ENCODE data around the gene MEGF10. TPM values are rescaled to one million over a fixed set of nuclear protein-coding genes. Genes with fewer than 3 reads are reported as not detected.

Gene MEGF10
- total RNA-seq, 4 donors from 2014 or later, result 0.50 to 2.9 (median 0.95) TPM

DNA sequence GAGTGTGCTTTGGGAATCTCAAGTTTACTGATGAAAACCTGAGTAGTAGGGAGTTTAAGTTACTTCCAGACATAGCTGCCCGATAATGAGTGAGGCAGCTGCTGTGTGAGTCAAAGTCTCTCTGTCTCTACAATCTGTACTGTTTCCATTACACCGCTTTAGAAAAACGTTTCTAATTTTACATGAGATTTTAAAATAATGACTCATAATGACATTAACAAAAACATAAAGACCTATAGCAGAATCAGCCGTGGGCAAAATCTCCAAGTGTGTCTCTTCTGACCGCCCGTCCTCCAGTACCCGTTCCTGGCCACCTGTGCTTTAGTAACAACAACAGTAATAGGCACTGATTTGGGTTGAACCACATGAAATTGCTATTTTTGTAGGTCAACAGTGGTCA, 157.2 kb downstream of the MEGF10 start:
- TF ChIP-seq POLR2AphosphoS5 (IDR thresholded peaks at IDR 0.05) (no peak), EP300 (IDR thresholded peaks at IDR 0.05) (no peak), POLR2A (IDR thresholded peaks at IDR 0.05; ENCODE audit: low read depth) (no peak)
- TF ChIP-seq, protein P1, sequence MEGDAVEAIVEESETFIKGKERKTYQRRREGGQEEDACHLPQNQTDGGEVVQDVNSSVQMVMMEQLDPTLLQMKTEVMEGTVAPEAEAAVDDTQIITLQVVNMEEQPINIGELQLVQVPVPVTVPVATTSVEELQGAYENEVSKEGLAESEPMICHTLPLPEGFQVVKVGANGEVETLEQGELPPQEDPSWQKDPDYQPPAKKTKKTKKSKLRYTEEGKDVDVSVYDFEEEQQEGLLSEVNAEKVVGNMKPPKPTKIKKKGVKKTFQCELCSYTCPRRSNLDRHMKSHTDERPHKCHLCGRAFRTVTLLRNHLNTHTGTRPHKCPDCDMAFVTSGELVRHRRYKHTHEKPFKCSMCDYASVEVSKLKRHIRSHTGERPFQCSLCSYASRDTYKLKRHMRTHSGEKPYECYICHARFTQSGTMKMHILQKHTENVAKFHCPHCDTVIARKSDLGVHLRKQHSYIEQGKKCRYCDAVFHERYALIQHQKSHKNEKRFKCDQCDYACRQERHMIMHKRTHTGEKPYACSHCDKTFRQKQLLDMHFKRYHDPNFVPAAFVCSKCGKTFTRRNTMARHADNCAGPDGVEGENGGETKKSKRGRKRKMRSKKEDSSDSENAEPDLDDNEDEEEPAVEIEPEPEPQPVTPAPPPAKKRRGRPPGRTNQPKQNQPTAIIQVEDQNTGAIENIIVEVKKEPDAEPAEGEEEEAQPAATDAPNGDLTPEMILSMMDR (IDR thresholded peaks at IDR 0.05), result no peak
- intact Hi-C loops (cut with DNase I), result loop anchor here (10.0 kb wide), 1 partner anchor 153 kb away; the partner anchor contains the start of gene MEGF10

DNA sequence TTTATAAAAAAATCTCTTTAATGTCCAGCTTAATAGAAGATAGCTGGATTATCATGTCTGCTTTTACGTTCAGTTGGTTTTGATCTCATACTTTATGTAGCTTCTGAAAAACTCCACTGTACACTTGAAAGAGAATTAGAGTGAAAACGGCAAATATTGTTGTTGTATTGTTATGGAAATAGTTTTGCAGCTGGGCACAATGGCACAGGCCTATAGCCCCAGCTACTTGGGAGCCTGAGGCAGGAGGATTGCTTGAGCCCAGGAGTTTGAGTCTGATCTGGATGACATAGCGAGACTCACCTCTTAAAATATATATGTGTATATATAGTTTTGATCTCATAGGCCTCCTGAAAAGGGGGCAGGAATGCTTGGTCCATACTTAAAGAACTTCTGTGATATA, 159.4 kb downstream of the MEGF10 start:
- DNase-seq (ENCODE audit: extremely low spot score), result no peak
- H3K27ac ChIP-seq (replicated peaks in 1 of 4), result no peak overlapping the region
- peaks cover 0 to 5% (median 0%) of the 10 kb centered on the region in 4 donors for H3K4me1 ChIP-seq
- no peak for TF ChIP-seq POLR2AphosphoS5 (IDR thresholded peaks at IDR 0.05)
- TF ChIP-seq POLR2A (IDR thresholded peaks at IDR 0.05; ENCODE audit: low read depth), result no peak
- no peak for TF ChIP-seq EP300 (IDR thresholded peaks at IDR 0.05)
- TF ChIP-seq, protein P1 (IDR thresholded peaks at IDR 0.05), result no peak
- H3K4me3 ChIP-seq, result no peak overlapping the region
- H3K27me3 ChIP-seq, result no peaks in the 10 kb centered on the region
- intact Hi-C loops (cut with DNase I), result no loop called here
- H3K9me3 ChIP-seq, result no peaks in the 10 kb centered on the region
- no peaks in the 10 kb centered on the region for H3K36me3 ChIP-seq
- WGBS, result 91% methylated on average over 3 of the region's 3 CpGs

More for the DNA sequence above, 157.2 kb downstream of the MEGF10 start:
- Histone ChIP-seq H3K27me3 (no peaks in the 10 kb centered on the region), H3K27ac (replicated peaks in 1 of 4) (no peak overlapping the region), H3K4me3 (no peak overlapping the region), H3K9me3 (no peaks in the 10 kb centered on the region), H3K36me3 (no peaks in the 10 kb centered on the region), H3K4me1 (peaks cover 0 to 5% (median 0%) of the 10 kb centered on the region in 4 donors)
- WGBS, result 57% methylated on average over 7 of the region's 7 CpGs
- no peak for DNase-seq (ENCODE audit: extremely low spot score)

DNA sequence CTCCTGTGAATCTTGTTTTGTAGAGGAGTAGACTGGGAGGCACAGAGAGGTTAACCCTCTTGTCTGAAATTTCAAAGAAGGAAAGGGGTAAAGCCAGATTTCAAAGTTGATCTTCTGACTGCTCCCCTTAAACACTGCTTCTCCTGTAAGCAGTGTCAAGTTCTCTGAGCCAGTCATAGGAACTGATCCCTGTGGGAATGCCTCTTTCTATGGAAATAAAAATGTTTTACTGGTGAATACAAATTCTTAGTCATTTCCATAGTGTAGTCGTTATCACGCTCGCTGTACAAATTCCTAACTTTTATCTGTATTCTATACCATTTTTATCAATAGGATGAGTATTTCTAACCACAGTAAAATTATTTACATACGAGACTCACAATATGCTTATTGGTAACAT, 160.5 kb downstream of the MEGF10 start:
- Histone ChIP-seq H3K4me3 (no peak overlapping the region), H3K4me1 (peaks cover 0 to 5% (median 0%) of the 10 kb centered on the region in 4 donors), H3K27me3 (no peaks in the 10 kb centered on the region), H3K9me3 (no peaks in the 10 kb centered on the region), H3K27ac (replicated peaks in 1 of 4) (no peak overlapping the region), H3K36me3 (no peaks in the 10 kb centered on the region)
- 96% methylated on average over 4 of the region's 4 CpGs for WGBS
- TF ChIP-seq POLR2AphosphoS5 (IDR thresholded peaks at IDR 0.05) (no peak), EP300 (IDR thresholded peaks at IDR 0.05) (no peak), POLR2A (IDR thresholded peaks at IDR 0.05; ENCODE audit: low read depth) (no peak)
- TF ChIP-seq, protein P1 (IDR thresholded peaks at IDR 0.05), result no peak
- no peak for DNase-seq (ENCODE audit: extremely low spot score)
- intact Hi-C loops (cut with DNase I), result no loop called here

DNA sequence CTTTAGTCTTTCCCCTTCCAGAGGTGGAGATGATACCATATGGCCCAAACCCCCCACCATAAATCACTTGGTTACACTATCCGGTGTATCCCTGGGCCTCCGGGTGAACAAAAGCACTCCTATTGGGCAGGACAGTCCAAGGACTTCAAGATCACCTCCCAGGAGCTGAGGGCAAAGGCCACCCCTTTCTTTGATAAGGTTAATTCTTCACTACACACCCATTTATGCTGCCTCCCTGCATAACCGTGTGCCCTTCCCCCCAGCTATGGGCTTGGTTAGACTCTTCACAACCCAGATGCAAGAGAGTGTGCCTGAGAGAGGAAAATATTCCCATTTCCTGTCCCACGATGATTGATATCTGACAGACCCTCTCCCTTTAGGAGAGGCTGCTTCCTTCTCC, 162.0 kb downstream of the MEGF10 start:
- Histone ChIP-seq H3K27me3 (no peaks in the 10 kb centered on the region), H3K9me3 (no peaks in the 10 kb centered on the region), H3K4me3 (no peak overlapping the region), H3K4me1 (peaks cover 0 to 3% (median 0%) of the 10 kb centered on the region in 4 donors), H3K27ac (replicated peaks in 1 of 4) (no peak overlapping the region), H3K36me3 (no peaks in the 10 kb centered on the region)
- no peak for TF ChIP-seq POLR2A (IDR thresholded peaks at IDR 0.05; ENCODE audit: low read depth)
- no peak for DNase-seq (ENCODE audit: extremely low spot score)
- WGBS, result 66% methylated on average over 4 of the region's 4 CpGs
- intact Hi-C loops (cut with DNase I), result no loop called here

DNA sequence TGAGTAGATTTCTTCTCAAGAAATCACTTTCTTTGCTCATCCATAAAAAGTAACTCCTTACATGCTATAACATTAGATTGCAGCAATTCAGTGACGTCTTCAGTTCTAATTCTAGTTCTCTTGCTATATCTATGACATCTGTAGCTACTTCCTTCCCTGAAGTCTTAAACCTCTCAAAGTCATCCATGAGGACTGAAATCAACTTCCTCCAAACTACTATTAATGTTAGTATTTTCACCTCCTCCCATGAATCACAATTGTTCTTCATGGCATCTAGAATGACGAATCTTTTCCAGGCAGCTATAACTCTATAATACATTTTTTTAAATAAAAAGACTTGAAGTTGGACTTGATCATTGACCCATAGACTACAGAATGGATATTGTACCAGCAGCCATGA, 180.6 kb downstream of the MEGF10 start:
- 74% methylated on average over 2 of the region's 2 CpGs for WGBS
- Histone ChIP-seq H3K36me3 (no peaks in the 10 kb centered on the region), H3K4me1 (no peaks in the 10 kb centered on the region), H3K9me3 (no peaks in the 10 kb centered on the region), H3K4me3 (no peak overlapping the region), H3K27me3 (no peaks in the 10 kb centered on the region), H3K27ac (replicated peaks in 1 of 4) (no peak overlapping the region)
- intact Hi-C loops (cut with DNase I), result no loop called here
- no peak for DNase-seq (ENCODE audit: extremely low spot score)
- TF ChIP-seq POLR2AphosphoS5 (IDR thresholded peaks at IDR 0.05) (no peak), POLR2A (IDR thresholded peaks at IDR 0.05; ENCODE audit: low read depth) (no peak), EP300 (IDR thresholded peaks at IDR 0.05) (no peak)
- TF ChIP-seq, protein P1 (IDR thresholded peaks at IDR 0.05), result no peak

Data from esophagus muscularis mucosa (tissue), 4 donors.